Fibroblast of villous mesenchyme (primary cell): ENCODE data around the gene MYDGF. TPM values are rescaled to one million over a fixed set of nuclear protein-coding genes. Genes with fewer than 3 reads are reported as not detected.

Experiments
- DNase-seq: peaks from one replicate; pipeline ENCODE4 v3.0.0-alpha.2; 2010; ENCODE audit warnings: low read depth
- H3K4me3 ChIP-seq: 2 replicates; pipeline ENCODE4 v1.5.1; 2011; ENCODE audit warnings: low read depth, mild to moderate bottlenecking, low read length
- total RNA-seq: library from RNA; depleted of rRNA; stranded (reverse); fragments of >200 nt; gene quantifications from 2 replicates; pipeline ENCODE4 v1.2.3, GENCODE V29; 2012
- TF ChIP-seq, protein P1 (sequence below): IDR thresholded peaks from 2 replicates; pipeline ENCODE4 v1.5.1; 2012; ENCODE audit warnings: low read depth, mild to moderate bottlenecking, low read length; ENCODE audit not compliant: insufficient read depth

Gene MYDGF
- total RNA-seq, 1 donor, result 179 TPM

DNA sequence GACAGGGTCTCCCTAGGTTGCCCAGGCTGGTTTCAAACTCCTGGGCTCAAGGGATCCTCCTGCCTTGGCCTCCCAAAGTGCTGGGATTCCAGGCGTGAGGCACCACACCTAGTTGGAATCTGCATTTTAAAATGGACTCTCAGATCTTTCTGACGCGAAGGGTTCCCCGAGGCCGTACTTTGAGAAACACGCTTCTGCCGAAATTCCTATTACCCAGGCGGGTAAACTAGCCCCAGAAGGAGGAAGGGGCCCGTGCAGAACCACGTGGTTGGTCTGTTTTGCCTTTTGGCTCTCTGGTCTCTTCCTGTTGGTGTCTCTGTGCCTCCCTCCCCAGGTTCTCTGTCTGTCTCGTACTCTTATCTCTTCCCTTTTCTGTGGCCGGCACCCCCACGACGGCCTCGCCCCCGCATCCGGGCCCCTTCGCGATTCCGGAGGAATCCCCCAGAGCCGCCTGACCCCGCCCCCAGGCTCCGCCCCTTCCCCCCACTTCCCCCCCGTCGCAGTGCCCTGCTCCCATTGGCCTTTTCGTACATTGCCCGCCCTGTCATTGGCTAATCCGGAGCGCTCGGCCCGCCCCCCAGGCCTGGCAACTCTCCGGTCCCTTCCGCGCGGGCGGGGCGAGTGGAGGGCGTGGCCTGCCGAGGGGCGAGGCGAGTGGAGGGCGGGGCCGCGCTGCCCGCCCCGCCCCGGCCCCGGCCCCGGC is 31.2 kb downstream of the MYDGF start, which contains the start of gene TNFAIP8L1:
Gene TNFAIP8L1 (plus strand): TSS at position 689 of the 703 bp plus-strand sequence. CDS start 12,354 bp downstream, outside the sequence.
- H3K4me3 ChIP-seq, result peak within 1 kb of the TSS; percentile 92
- TF ChIP-seq, protein P1, sequence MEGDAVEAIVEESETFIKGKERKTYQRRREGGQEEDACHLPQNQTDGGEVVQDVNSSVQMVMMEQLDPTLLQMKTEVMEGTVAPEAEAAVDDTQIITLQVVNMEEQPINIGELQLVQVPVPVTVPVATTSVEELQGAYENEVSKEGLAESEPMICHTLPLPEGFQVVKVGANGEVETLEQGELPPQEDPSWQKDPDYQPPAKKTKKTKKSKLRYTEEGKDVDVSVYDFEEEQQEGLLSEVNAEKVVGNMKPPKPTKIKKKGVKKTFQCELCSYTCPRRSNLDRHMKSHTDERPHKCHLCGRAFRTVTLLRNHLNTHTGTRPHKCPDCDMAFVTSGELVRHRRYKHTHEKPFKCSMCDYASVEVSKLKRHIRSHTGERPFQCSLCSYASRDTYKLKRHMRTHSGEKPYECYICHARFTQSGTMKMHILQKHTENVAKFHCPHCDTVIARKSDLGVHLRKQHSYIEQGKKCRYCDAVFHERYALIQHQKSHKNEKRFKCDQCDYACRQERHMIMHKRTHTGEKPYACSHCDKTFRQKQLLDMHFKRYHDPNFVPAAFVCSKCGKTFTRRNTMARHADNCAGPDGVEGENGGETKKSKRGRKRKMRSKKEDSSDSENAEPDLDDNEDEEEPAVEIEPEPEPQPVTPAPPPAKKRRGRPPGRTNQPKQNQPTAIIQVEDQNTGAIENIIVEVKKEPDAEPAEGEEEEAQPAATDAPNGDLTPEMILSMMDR, result no peak
- peak; percentile 96 for DNase-seq

DNA sequence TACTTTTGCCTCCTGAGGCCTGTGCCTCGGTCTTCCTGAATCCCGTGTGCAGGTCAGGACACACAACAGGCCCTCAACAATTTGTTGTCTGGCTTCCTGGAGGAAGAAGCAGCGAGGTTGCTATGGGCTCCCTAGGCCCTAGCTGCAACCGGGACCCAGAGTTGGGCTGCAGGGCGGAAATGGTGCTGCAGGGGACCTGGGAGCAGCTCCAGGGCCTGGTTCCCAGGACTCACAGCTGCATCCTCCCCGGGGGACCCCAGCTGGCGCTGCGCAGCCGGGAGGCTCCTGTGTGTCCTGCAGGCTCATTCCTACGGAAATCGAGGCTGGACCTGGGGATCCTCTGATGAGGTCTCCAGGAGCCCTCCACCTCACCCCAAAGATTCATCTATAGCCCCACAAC is 31.8 kb downstream of the MYDGF start:
- no peak overlapping the region for H3K4me3 ChIP-seq
- TF ChIP-seq, protein P1, result no peak
- DNase-seq, result no peak

DNA sequence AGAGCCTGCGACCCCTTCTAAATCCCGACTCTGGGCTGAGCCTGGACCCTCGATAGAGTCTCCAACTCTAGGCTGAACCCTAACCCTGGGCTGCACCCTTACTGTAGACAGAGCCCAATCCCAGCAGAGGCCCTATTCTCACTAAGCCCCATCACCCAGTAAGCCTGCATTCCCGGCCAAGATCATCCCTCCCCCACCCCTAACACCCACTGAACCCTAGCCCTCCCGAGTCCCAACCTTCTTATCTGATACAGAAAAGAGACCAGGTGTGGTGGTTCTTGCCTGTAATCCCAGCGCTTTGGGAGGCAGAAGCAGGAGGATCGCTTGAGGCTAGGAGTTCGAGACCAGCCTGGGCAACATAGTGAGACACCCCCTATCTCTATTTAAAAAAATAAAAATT is 33.4 kb downstream of the MYDGF start:
- DNase-seq, result no peak
- no peak overlapping the region for H3K4me3 ChIP-seq
- TF ChIP-seq, protein P1, result no peak

DNA sequence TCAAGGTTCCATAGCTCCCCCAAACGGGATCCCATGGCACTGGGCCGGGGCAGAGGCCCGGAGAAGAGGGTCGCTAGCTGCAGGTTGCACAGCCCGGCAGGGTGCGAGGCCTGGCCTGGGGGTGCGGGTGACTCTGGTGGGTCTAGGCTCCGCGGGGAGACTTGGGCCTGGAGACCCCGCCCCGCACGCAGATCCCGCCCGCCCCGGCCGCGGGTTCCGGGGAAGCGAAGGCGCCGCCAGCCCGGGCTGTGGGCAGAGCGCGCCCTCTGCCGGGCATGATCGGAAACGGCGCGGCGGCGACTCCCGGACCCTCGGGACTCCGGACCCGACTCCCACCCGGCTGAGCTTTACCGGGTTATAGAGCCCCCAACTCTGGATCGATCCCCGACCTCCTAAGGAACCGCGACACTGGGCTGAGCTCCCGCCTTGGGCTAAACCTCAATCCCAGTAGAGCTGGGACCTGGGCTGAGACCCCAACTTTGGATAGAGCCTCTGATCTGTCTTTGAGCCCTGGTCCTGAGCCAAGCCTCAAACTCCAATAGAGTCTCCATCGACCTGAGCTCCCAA is 33.9 kb downstream of the MYDGF start:
- TF ChIP-seq, protein P1, result peak; percentile 85
- H3K4me3 ChIP-seq, result peak overlapping the region; percentile 53
- DNase-seq, result peak; percentile 38

DNA sequence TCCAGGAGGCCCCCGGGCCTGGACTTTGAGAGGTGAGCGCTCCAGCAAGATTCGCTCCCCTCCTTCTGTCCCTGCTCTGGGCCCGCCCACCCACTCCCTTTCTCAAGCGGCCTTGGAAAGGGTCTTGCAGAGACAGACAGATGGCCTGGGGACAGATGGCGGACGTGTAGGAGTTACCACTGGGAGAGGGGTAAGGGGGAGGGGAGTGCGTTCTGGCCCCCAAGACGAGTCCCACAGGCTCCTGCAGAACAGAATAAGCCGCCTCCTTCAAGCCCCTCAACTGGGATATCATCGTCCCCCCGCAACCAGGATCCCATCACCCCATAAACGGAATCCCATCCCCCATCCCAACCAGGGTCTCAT is 34.4 kb downstream of the MYDGF start:
- no peak for DNase-seq
- H3K4me3 ChIP-seq, result peak overlapping the region; percentile 53
- TF ChIP-seq, protein P1, result no peak

DNA sequence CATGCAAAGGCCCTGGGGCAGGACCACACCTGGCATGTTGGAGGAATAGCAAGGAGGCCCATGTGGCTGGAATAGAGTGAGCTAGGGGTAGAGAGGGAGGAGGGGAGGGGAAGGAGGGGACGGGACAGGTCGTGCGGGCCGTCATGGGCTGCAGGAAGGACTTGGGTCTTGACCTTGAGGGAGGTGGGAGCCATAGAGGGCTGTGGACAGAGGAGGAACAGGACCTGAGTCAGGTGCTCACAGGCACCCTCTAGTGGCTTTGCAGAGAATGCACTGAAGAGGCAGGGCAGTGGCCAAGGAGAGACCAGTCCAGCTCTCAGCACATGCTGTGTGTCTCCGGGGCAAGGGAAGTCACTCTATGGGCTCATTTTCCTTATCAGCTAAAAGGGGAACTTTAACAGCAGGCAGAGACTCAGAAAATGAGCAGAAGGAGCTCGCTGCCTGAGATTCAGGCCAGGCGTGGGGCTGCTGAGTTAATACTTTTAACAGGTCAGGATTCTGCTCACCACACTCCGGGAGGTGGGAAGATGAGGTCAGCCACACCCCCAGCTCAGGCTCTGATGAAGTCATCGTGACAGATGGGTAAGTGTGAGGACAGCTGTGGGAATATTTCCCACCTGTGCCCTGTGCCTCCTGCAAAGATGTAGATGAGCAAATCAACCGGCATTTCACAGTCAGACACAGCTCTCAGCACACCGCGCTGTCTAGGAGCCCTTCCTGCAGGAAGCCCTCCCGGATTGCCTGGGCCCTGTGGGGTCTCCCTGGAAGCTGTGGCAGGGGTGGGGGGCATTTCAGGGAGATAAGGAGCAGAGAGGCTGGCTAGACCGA is 36.8 kb downstream of the MYDGF start:
- DNase-seq, result peak; percentile 86
- TF ChIP-seq, protein P1, result peak; percentile 93

More for the DNA sequence above, 36.8 kb downstream of the MYDGF start:
- H3K4me3 ChIP-seq, result no peak overlapping the region
